K562 (cell line): ENCODE measurements around the gene CTNNBL1. TPM values are rescaled to one million over a fixed set of nuclear protein-coding genes. Genes with fewer than 3 reads are reported as not detected.

Experiments used
- ATAC-seq: fragments of 200-7000 bp; cut with Tn5 transposase; 3 replicates; pipeline ENCODE4 v1.9.1; 2020; ENCODE audit warnings: moderate library complexity
- BruUV-seq: library from RNA; stranded (reverse); fragments of 400-500 nt; replicated peaks from 2 replicates; lab custom pipeline; 2021; lab: Mats Ljungman, UMichigan
- CTCF ChIA-PET: fragments of 300-600 bp; formaldehyde crosslinking; extraction: SDS; loops from one replicate; lab custom pipeline; 2021; ENCODE audit warnings: low intra/inter-chr PET ratio; lab: Yijun Ruan, JAX
- POLR2A ChIA-PET: fragments of 300-600, 350-650 bp; sonication (Branson Sonifier 250); formaldehyde crosslinking; extraction: SDS; loops from one replicate; lab custom pipeline; 2021; ENCODE audit warnings: antibody characterized with exemption, inconsistent platforms; lab: Yijun Ruan, JAX
- DNase-seq, 4 experiments: peaks; one replicate each; pipeline versions ENCODE4 v3.0.0 to v3.0.0-alpha.2; 2011 to 2018; ENCODE audit warnings: low spot score in 3 of 4, mixed read lengths in 3 of 4; ENCODE audit errors: extremely low read depth in 1 of 4
- FAIRE-seq: peaks from 2 replicates; lab custom pipeline; 2011; peaks lifted over from hg19 to GRCh38; lab: Jason Lieb, UNC
- H2AFZ ChIP-seq: 2 replicates; pipeline ENCODE4 v1.6.0; 2011; ENCODE audit warnings: low read depth, low read length, control low read depth, inconsistent platforms
- H3K27ac ChIP-seq: fragments of 200-600 bp; 3 replicates; pipeline ENCODE4 v1.8.0; 2011; ENCODE audit warnings: low read depth, mild to moderate bottlenecking, control low read depth, inconsistent platforms, low read length, moderate library complexity, mixed read lengths; ENCODE audit errors: extremely low read depth
- H3K27me3 ChIP-seq, 2 experiments: fragments of 300-600 bp in 1 of 2; 2 replicates in 1 of 2; 3 replicates in 1 of 2; pipeline versions ENCODE4 v1.6.0 to v1.8.0; 2011; ENCODE audit warnings: inconsistent platforms in 2 of 2, low read length in 2 of 2, mild to moderate bottlenecking in 1 of 2, mixed read lengths in 1 of 2, moderate library complexity in 1 of 2; ENCODE audit not compliant: control insufficient read depth in 2 of 2, insufficient read depth in 2 of 2
- H3K36me3 ChIP-seq: fragments of 300-600 bp; 3 replicates; pipeline ENCODE4 v1.8.0; 2011; ENCODE audit warnings: mild to moderate bottlenecking, low read length, inconsistent platforms; ENCODE audit not compliant: control insufficient read depth, insufficient read depth
- H3K4me1 ChIP-seq, 2 experiments: fragments of 200-600 bp in 1 of 2; replicated peaks in 1 of 2; 2 replicates in 1 of 2; 3 replicates in 1 of 2; pipeline versions ENCODE4 v1.5.1 to v1.8.0; 2011; ENCODE audit warnings: inconsistent platforms in 2 of 2, low read length in 2 of 2, mild to moderate bottlenecking in 1 of 2, mixed read lengths in 1 of 2, moderate library complexity in 1 of 2; ENCODE audit not compliant: control insufficient read depth in 2 of 2, insufficient read depth in 2 of 2
- H3K4me2 ChIP-seq: 2 replicates; pipeline ENCODE4 v1.6.1; 2011; ENCODE audit warnings: low read length, control low read depth, inconsistent platforms, mixed read lengths; ENCODE audit not compliant: insufficient read depth
- H3K4me3 ChIP-seq: fragments of 200-600 bp; sonication (generic), shearing (Covaris generic); 2 replicates; pipeline ENCODE4 v1.5.1; 2016; ENCODE audit warnings: control low read depth, inconsistent platforms
- H3K79me2 ChIP-seq: fragments of 200-600 bp; 3 replicates; pipeline ENCODE4 v1.8.0; 2011; ENCODE audit warnings: low read length, inconsistent platforms; ENCODE audit not compliant: control insufficient read depth, insufficient read depth
- H3K9ac ChIP-seq, 2 experiments: 2 replicates each; pipeline versions ENCODE4 v1.6.0 to v1.6.1; 2011; ENCODE audit warnings: low read depth in 2 of 2, low read length in 2 of 2, control low read depth in 1 of 2, inconsistent platforms in 1 of 2, mild to moderate bottlenecking in 1 of 2, mixed read lengths in 1 of 2; ENCODE audit not compliant: insufficient read depth in 1 of 2
- H3K9me1 ChIP-seq: one replicate; pipeline ENCODE4 v1.6.0; 2011; ENCODE audit warnings: inconsistent platforms, mild to moderate bottlenecking, low read length, moderate library complexity; ENCODE audit not compliant: control insufficient read depth, insufficient read depth
- H3K9me3 ChIP-seq: replicated peaks from 2 replicates; pipeline ENCODE4 v1.5.1; 2011; ENCODE audit warnings: low read depth, low read length, inconsistent platforms; ENCODE audit not compliant: control insufficient read depth, insufficient read depth
- H4K20me1 ChIP-seq: replicated peaks from 2 replicates; pipeline ENCODE4 v1.6.1; 2011; ENCODE audit warnings: low read length, inconsistent platforms, mixed read lengths; ENCODE audit not compliant: control insufficient read depth, insufficient read depth
- ARID2 ChIP-seq: fragments of 450-650 bp; IDR thresholded peaks from 2 replicates; pipeline ENCODE4 v1.6.1; 2017; ENCODE audit warnings: antibody characterized with exemption, mild to moderate bottlenecking
- CC2D1A ChIP-seq: fragments of 450-650 bp; IDR thresholded peaks from 2 replicates; pipeline ENCODE4 v1.6.1; 2017; ENCODE audit warnings: mild to moderate bottlenecking
- FUS ChIP-seq: fragments of 200-400 bp; formaldehyde crosslinking; optimal IDR thresholded peaks from 2 replicates; pipeline ENCODE3; 2017; ENCODE audit warnings: low read depth, low read length
- GATAD2A ChIP-seq: fragments of 450-650 bp; IDR thresholded peaks from 2 replicates; pipeline ENCODE4 v1.6.1; 2017
- HDAC1 ChIP-seq, 2 experiments: fragments of 450-650 bp; IDR thresholded peaks; 2 replicates each; pipeline ENCODE4 v1.6.1; 2016 to 2017; ENCODE audit warnings: inconsistent platforms in 1 of 2, mild to moderate bottlenecking in 1 of 2, moderate library complexity in 1 of 2
- HMG20A ChIP-seq: fragments of 450-650 bp; formaldehyde crosslinking; conservative IDR thresholded peaks from 2 replicates; pipeline ENCODE4 v1.4.0; 2020; ENCODE audit warnings: mild to moderate bottlenecking, mixed read lengths
- HNRNPK ChIP-seq: fragments of 200-400 bp; formaldehyde crosslinking; IDR thresholded peaks from one replicate; pipeline ENCODE4 v1.6.1; 2018; ENCODE audit warnings: mild to moderate bottlenecking, low read depth, low read length; ENCODE audit not compliant: poor library complexity, severe bottlenecking
- KAT2B ChIP-seq: IDR thresholded peaks from one replicate; pipeline ENCODE4 v1.6.1; 2012; ENCODE audit warnings: low read depth, mild to moderate bottlenecking, control low read depth, inconsistent platforms, low read length, moderate library complexity
- KDM5B ChIP-seq: fragments of 200-600 bp; sonication (generic); IDR thresholded peaks from 2 replicates; pipeline ENCODE4 v1.6.1; 2012; ENCODE audit warnings: low read depth, mild to moderate bottlenecking, moderate library complexity, low read length, control low read depth, inconsistent platforms; ENCODE audit not compliant: insufficient replicate concordance
- KHSRP ChIP-seq: fragments of 450-650 bp; IDR thresholded peaks from 2 replicates; pipeline ENCODE4 v1.6.1; 2017
- MED1 ChIP-seq: sonication (generic); formaldehyde crosslinking; IDR thresholded peaks from 2 replicates; pipeline ENCODE4 v1.8.1; 2023; ENCODE audit warnings: missing genetic modification reagents, borderline replicate concordance
- MXI1 ChIP-seq: IDR thresholded peaks from 2 replicates; pipeline ENCODE4 v1.6.1; 2011; ENCODE audit warnings: low read depth, mild to moderate bottlenecking, improper control_type of control experiment, low read length
- MYNN ChIP-seq, 2 experiments: sonication (generic); formaldehyde crosslinking in 1 of 2; IDR thresholded peaks; 2 replicates each; pipeline versions ENCODE4 v1.5.0 to v1.6.1; 2016 to 2020; ENCODE audit warnings: antibody characterized with exemption in 1 of 2, missing genetic modification reagents in 1 of 2
- PCBP1 ChIP-seq: fragments of 200-400 bp; formaldehyde crosslinking; IDR thresholded peaks from 2 replicates; pipeline ENCODE4 v1.6.1; 2018; ENCODE audit warnings: mild to moderate bottlenecking, low read depth, low read length; ENCODE audit not compliant: poor library complexity, severe bottlenecking
- PRPF4 ChIP-seq: fragments of 200-400 bp; formaldehyde crosslinking; IDR thresholded peaks from one replicate; pipeline ENCODE4 v1.6.1; 2017; ENCODE audit warnings: low read length, low read depth, mild to moderate bottlenecking; ENCODE audit not compliant: insufficient read depth, poor library complexity, severe bottlenecking
- XRCC4 ChIP-seq: IDR thresholded peaks from one replicate; pipeline ENCODE4 v1.6.1; 2011; ENCODE audit not compliant: insufficient read depth, insufficient read length; ENCODE audit errors: extremely low read depth
- ZFPM2 ChIP-seq: fragments of 250-450 bp; sonication (Bioruptor Pico); IDR thresholded peaks from 2 replicates; pipeline ENCODE4 v1.5.1; 2022; ENCODE audit warnings: mild to moderate bottlenecking
- ZNF232 ChIP-seq: sonication (generic); formaldehyde crosslinking; IDR thresholded peaks from 2 replicates; pipeline ENCODE4 v1.8.0; 2022; ENCODE audit warnings: mild to moderate bottlenecking, missing genetic modification reagents
- ZNF277 ChIP-seq: fragments of 250-450 bp; sonication (Bioruptor Pico); IDR thresholded peaks from 2 replicates; pipeline ENCODE4 v1.8.0; 2022; ENCODE audit warnings: inconsistent platforms, mild to moderate bottlenecking, moderate library complexity, borderline replicate concordance
- ZNF696 ChIP-seq: fragments of 250-450 bp; sonication (Bioruptor Pico); conservative IDR thresholded peaks from 2 replicates; pipeline ENCODE4 v1.4.0; 2020; ENCODE audit warnings: mild to moderate bottlenecking, moderate library complexity
- ZNF830 ChIP-seq: fragments of 250-450 bp; sonication (Bioruptor Pico); IDR thresholded peaks from 2 replicates; pipeline ENCODE4 v1.5.0; 2021; ENCODE audit warnings: mild to moderate bottlenecking
- WGBS: fragments of 100-300 bp; shearing (Covaris generic); methylation state at CpG from one replicate; pipeline ENCODE4 v1.1.6; 2016; ENCODE audit warnings: low coverage, mixed read lengths; ENCODE audit not compliant: insufficient coverage; ENCODE audit errors: missing lambda C conversion rate; 5-methylcytosine and 5-hydroxymethylcytosine counted together
- in situ Hi-C: fragments of 300-500 bp; cut with MboI; formaldehyde crosslinking; loops from 4 replicates; pipeline ENCODE4 v1.15.0; 2018; ENCODE audit warnings: inconsistent platforms, mixed read lengths
- intact Hi-C: fragments of 100-400 bp; cut with micrococcal nuclease; formaldehyde crosslinking; loops from 2 replicates; pipeline ENCODE4 v1.14.2; 2022
- polyA plus RNA-seq, 8 experiments: library from polyadenylated mRNA; depleted of rRNA in 4 of 8; stranded (reverse) in 5 of 8; unstranded in 3 of 8; fragments of >200 nt; fragmentation: Nextera tagmentation in 2 of 8; fragmentation: Illumina TruSeq in 1 of 8; extraction: Ambion mirVana in 2 of 8; extraction: Trizol in 1 of 8; gene quantifications; 2 replicates each; pipeline versions ENCODE4 v1.2.1 to v1.2.3, GENCODE V29; 2011 to 2014; ENCODE audit warnings: inconsistent platforms in 1 of 8, missing spikeins in 1 of 8
- total RNA-seq, 7 experiments: library from RNA; depleted of rRNA in 6 of 7; stranded (reverse); fragments of >200 nt in 6 of 7; fragmentation: Illumina TruSeq in 2 of 7; extraction: Trizol in 2 of 7; gene quantifications; 2 replicates each; pipeline versions ENCODE4 v1.2.1 to v1.2.3, GENCODE V29; 2011 to 2021; ENCODE audit warnings: low replicate concordance in 1 of 7

The CTNNBL1 gene
- total and polyA plus RNA-seq, 9 of the 15 experiments (the other 6 are each of a cell fraction or from before 2014, with no cell fraction given): 32.4 to 85.6 (median 43.6) TPM

GRCh38 chr20:37836926-37837325 lies 143.1 kb downstream of the CTNNBL1 start (continued):
- TF ChIP-seq CC2D1A: no peak
- no peak for TF ChIP-seq XRCC4

- in situ Hi-C loops: no loop called here
- no peaks in the 10 kb centered on the region for H4K20me1 ChIP-seq
- H3K27me3 ChIP-seq: no peaks in the 10 kb centered on the region
- no peak overlapping the region for H2AFZ ChIP-seq
- POLR2A ChIA-PET: interaction anchor here (0.6 kb wide), 1 partner anchor 53 kb away, joined by 3 read pairs; no protein-coding TSS in a partner anchor
- no peaks in the 10 kb centered on the region for H3K9me3 ChIP-seq
- peaks cover 17% of the 10 kb centered on the region; the same call in 2 of the 3 replicates for H3K36me3 ChIP-seq
- intact Hi-C loops: no loop called here
- H3K4me2 ChIP-seq: no peak overlapping the region
- H3K4me1 ChIP-seq: peaks cover 7 to 10% of the 10 kb centered on the region in 2 experiments; a peak in 3 of 5 replicates
- no peak for DNase-seq
- no peak for ATAC-seq
- H3K9ac ChIP-seq: no peak overlapping the region
- no peak overlapping the region for H3K27ac ChIP-seq
- WGBS: 52% methylated on average over 8 of the region's 8 CpGs
- H3K79me2 ChIP-seq: no peaks in the 10 kb centered on the region
- CTCF ChIA-PET: no interaction called here
- TF ChIP-seq HDAC1 (IDR thresholded peaks at IDR 0.05) (no peak), ZNF696 (no peak), ARID2 (no peak), HMG20A (CRISPR knock-in tag) (no peak), ZFPM2 (no peak), KAT2B (no peak), ZNF232 (no peak), HNRNPK (no peak), KHSRP (no peak), PCBP1 (no peak), ZNF277 (CRISPR knock-in tag) (no peak), PRPF4 (no peak), MYNN (IDR thresholded peaks at IDR 0.05) (no peak), MYNN (CRISPR knock-in tag; IDR thresholded peaks at IDR 0.05) (no peak), GATAD2A (no peak), FUS (no peak), KDM5B (no peak), ZNF830 (CRISPR knock-in tag) (no peak), MXI1 (no peak), MED1 (no peak)
- BruUV-seq: no TSS peak
- no peak overlapping the region for H3K4me3 ChIP-seq
- no peaks in the 10 kb centered on the region for H3K9me1 ChIP-seq
- FAIRE-seq: no peak
Measured at GRCh38 chr20:37837924-37838323, 144.1 kb downstream of the CTNNBL1 start.
